GM19240 (cell line): Measurements from ENCODE around the gene CACNA2D4.

Source experiments
- DNase-seq: peaks from one replicate; pipeline ENCODE4 v3.0.0; 2011; ENCODE audit warnings: low spot score; ENCODE audit not compliant: insufficient read length

The CACNA2D4 gene

GRCh38 chr12:1917172-1918070, 1.0 kb downstream of the CACNA2D4 start:
- no peak for DNase-seq

DNA sequence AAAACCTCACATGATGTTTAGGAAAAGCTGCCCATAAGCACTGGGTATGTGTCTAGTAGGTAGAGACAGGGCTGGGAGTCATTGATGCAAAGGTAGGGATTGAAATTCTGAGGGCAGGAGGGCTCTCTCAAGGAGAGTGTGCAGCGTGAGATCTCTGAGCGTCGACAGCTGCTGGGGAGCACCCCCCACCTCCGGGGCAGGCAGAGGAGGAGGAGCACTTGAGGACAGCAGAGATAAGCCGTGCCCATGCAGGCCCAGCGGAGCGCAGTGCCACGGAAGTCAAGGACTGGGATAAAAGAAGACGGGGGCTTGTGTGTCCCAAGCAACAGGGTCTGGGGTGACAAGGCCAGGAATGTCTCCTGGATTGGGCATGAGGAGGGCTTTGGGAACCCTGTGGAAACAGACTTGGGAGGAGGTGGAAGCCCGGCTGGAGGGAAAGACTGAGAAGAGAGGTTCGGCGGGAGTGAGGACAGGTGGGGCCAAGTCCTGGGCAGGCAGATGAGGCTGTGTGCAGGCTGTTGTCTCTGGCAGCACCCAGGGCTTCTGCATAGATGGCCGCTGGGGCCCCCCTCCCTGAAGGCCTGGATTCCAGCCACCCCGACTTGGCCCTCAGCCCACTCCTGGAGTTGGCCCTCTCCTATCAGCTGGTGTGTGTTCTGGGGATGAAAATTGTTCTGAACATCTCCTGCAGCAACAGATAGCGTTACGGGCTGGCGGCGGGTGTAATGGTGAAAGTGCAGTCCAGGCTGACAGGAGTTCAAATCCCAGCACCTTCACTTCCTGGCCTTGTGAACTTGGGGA, 1.9 kb downstream of the CACNA2D4 start:
- DNase-seq = no peak

GRCh38 chr12:1915082-1915968, 3.1 kb downstream of the CACNA2D4 start:
- DNase-seq = no peak

DNA sequence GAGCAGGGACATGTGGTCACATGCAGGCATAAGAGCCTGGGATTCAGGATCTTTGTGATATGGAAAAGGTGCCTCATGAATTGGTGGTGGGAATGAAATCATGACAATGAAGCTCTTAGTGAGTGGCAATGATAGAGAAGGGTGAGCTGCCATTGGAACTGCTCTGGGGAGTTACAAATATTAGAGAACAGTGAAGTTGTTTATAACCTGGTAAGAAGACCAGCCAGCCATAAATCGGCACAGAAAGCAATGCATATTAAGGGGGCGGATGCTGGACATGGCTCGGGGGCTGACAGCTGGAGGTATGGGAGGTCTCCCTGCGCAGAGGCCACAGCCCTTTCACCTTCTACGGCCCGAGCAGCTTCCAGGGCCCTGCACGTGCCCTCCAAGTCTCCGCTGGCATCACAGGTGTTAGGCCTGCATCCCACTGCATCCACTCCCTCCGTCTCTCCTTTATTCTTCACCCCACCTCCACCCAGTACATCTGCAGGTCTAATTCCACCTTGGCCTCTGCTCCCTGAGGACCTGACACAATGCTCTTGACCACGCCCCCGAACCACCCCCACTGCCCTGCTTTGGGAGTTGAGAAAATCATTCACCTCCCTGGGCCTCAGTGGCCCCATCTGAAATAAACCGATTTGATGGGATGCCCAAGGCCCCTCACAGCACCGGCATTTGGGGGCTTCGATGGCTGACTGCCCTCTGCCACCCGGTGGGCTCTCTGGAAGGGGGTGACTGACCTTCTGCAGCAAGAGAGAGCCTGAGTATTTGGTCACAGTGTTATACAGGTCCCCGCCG, 4.1 kb downstream of the CACNA2D4 start:
- DNase-seq = no peak

- DNase-seq = no peak
Measured at GRCh38 chr12:1913377-1914113, 4.9 kb downstream of the CACNA2D4 start.

DNA sequence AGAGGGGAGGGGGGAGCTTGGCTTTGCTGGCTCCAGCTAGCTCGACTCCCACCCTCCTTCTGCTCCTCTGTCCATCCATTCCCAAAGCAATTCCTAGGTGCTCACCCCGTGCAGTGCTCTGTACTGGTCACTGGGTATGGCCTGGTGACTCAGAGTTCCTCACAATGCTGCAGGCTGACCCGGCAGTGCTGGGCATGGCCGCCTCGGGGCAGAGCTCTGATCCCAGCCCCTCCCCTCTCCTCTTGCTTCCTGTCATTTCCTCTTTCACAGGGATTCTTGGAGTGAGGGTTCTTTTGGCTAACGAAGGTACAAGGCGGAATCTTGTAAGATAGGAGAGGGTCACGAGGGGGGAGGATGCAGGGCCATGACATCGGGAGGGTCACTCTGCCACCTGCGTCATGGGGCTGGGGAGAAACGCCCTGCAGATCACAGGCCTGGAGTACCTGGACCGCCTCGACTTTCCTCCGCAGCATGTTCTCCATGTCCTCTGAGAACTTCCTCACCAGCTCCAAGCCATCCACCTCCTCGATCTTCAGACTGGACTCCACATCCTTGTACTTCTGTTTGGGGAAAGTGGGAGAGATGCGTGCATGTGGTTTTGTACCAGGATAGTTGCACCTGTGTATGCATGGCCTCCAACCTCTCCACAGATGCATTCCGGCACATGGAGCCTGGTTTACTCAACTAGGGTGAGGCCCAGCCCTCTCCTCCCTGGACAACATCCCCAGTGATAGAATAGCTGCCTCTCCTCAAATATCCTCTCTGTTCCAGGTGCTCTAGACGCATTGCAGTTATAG, 5.7 kb downstream of the CACNA2D4 start:
- DNase-seq = no peak

GRCh38 chr12:1911598-1912575, 6.6 kb downstream of the CACNA2D4 start:
- DNase-seq = no peak

GRCh38 chr12:1910468-1910867, 8.0 kb downstream of the CACNA2D4 start:
- DNase-seq = no peak

- DNase-seq = no peak
Measured at GRCh38 chr12:1908758-1909157, 9.7 kb downstream of the CACNA2D4 start.

- no peak for DNase-seq
Measured at GRCh38 chr12:1907652-1908611, 10.5 kb downstream of the CACNA2D4 start.

DNA sequence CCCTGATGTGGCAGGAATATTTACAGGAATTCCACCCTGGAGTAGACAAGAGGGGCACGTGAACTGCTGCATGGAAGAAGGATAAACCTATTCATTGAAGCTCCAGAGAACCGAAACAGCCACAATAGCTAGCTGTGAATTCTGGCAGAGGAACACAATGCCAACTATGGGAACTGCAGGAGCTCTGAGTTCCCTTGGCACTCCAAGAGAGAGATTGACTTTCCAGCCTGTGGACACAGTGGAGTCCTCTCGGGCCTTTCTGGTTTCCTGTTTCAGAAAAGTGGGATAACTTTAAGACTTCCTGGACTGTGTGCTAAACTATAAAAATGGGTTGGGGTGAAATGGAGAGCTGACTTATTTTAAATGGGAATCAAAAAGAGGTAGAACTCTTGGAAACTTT, 11.9 kb downstream of the CACNA2D4 start:
- no peak for DNase-seq

DNA sequence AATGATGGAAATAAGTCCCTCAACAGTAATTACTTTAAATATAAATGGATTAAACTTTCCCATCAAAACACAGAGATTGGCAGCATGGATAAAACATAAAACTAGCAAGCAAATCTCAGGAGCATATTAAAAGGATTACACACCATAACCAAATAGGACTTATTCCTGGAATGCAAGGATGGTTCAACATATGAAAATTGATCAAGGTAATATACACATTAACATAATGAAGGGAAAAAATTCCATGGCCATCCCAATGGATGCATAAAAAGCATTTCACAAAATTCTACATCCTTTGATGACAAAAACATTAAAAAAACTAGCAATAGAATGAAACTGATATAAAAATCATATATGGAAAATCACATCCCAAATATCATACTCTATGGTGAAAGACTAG, 13.6 kb downstream of the CACNA2D4 start:
- DNase-seq = no peak

GRCh38 chr12:1896964-1897363, 21.5 kb downstream of the CACNA2D4 start:
- DNase-seq = no peak

DNA sequence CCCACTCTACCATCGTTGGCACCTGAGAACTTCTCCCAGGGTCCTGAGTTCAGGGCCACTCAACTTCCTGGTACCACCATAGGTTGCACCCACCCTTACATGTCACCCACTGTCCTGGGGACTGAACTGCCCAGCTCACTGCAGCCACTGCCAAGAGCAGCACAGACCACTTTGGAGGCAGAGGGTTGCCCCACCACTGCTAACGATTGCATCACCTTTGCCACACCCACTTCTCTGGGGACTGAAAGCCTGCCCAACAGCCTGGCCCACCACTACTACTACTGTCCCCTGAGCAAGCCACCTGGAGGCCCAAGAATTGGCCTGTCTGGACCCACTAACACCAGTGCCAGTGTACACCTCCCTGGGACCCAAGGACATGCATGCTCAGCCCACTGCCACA, 27.6 kb downstream of the CACNA2D4 start:
- DNase-seq = no peak

GRCh38 chr12:1890119-1890703, 28.2 kb downstream of the CACNA2D4 start:
- DNase-seq = no peak

DNA sequence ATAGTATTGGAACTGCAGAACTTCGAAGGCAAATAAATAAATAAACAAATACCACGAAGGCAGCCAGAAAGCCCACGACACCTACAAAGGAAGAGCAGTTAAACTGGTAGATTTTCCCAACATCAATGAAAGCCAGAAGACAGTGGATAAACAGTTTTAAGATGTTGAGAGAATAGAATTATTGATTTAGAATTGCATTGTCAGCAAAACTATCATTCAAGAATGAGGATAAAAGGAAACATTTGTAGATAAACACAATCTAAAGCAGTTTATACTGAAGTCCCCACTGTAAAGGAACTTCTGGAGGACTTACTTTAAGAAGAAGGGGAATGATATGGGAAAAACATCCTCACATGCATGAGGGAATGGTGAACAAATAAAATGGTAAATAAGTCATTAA, 29.5 kb downstream of the CACNA2D4 start:
- no peak for DNase-seq
